HL-60 (cell line): ENCODE data around the gene CNTN5.

Experiments used
- DNase-seq, 2 experiments: peaks; one replicate each; pipeline ENCODE4 v3.0.0-alpha.2; 2010 to 2020; ENCODE audit warnings: low read depth in 1 of 2, low spot score in 1 of 2
- H3K27ac ChIP-seq: fragments of 250-450 bp; sonication (Bioruptor Pico); replicated peaks from 2 replicates; pipeline ENCODE4 v1.5.1; 2020; ENCODE audit warnings: mild to moderate bottlenecking, moderate library complexity
- H3K27me3 ChIP-seq: fragments of 250-450 bp; sonication (Bioruptor Pico); 2 replicates; pipeline ENCODE4 v1.5.1; 2021; ENCODE audit warnings: mild to moderate bottlenecking, moderate library complexity; ENCODE audit not compliant: insufficient read depth, poor library complexity, severe bottlenecking
- H3K4me3 ChIP-seq: replicated peaks from 2 replicates; pipeline ENCODE4 v1.5.1; 2011; ENCODE audit warnings: mild to moderate bottlenecking, control low read depth, low read length; ENCODE audit not compliant: insufficient read depth
- GABPA ChIP-seq: IDR thresholded peaks from 2 replicates; pipeline ENCODE4 v1.6.1; 2012; ENCODE audit warnings: low read depth
- POLR2AphosphoS5 ChIP-seq: IDR thresholded peaks from 2 replicates; pipeline ENCODE4 v1.6.1; 2012; ENCODE audit warnings: low read depth
- REST ChIP-seq: IDR thresholded peaks from 2 replicates; pipeline ENCODE4 v1.6.1; 2012; ENCODE audit warnings: low read depth; ENCODE audit not compliant: insufficient replicate concordance
- SPI1 ChIP-seq: IDR thresholded peaks from 2 replicates; pipeline ENCODE4 v1.6.1; 2012; ENCODE audit warnings: low read depth, mild to moderate bottlenecking, borderline replicate concordance
- TF ChIP-seq, protein P1 (sequence below): IDR thresholded peaks from one replicate; pipeline ENCODE4 v1.5.1; 2011; ENCODE audit warnings: low read length, control low read depth, inconsistent platforms; ENCODE audit not compliant: insufficient read depth

CNTN5 gene

GRCh38 chr11:100221791-100222190 is 1201.0 kb downstream of the CNTN5 start:
- no peak overlapping the region for H3K4me3 ChIP-seq
- TF ChIP-seq SPI1 (no peak), REST (no peak), POLR2AphosphoS5 (no peak), GABPA (no peak)
- TF ChIP-seq, protein P1, sequence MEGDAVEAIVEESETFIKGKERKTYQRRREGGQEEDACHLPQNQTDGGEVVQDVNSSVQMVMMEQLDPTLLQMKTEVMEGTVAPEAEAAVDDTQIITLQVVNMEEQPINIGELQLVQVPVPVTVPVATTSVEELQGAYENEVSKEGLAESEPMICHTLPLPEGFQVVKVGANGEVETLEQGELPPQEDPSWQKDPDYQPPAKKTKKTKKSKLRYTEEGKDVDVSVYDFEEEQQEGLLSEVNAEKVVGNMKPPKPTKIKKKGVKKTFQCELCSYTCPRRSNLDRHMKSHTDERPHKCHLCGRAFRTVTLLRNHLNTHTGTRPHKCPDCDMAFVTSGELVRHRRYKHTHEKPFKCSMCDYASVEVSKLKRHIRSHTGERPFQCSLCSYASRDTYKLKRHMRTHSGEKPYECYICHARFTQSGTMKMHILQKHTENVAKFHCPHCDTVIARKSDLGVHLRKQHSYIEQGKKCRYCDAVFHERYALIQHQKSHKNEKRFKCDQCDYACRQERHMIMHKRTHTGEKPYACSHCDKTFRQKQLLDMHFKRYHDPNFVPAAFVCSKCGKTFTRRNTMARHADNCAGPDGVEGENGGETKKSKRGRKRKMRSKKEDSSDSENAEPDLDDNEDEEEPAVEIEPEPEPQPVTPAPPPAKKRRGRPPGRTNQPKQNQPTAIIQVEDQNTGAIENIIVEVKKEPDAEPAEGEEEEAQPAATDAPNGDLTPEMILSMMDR = no peak
- H3K27me3 ChIP-seq = no peaks in the 10 kb centered on the region
- no peak for DNase-seq
- no peak overlapping the region for H3K27ac ChIP-seq

DNA sequence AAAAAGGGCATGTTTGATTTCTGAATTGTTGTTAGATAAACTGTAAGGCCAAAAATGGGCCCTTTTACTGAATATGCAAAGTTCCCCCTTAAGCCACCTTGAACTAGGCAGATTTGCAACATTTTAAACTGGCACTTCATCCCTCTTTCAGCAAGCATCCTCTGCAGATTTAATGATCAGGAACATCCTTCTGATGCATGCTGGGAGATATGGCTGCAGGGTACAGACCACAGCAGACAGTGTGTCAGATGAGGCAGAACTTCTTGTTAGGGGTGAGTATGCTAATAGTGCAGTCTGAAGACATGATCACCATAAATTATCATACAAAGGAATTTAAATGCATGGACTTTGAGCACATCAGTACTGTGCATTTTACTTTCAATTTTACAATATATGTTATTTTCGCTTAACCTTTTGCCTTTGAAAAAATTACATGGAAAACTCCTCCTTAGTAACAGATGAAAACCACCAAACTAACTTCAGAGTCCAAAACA is 1203.8 kb downstream of the CNTN5 start:
- Histone ChIP-seq H3K27me3 (no peaks in the 10 kb centered on the region), H3K4me3 (no peak overlapping the region), H3K27ac (no peak overlapping the region)
- no peak for TF ChIP-seq REST
- TF ChIP-seq GABPA = no peak
- no peak for TF ChIP-seq POLR2AphosphoS5
- no peak for TF ChIP-seq SPI1
- TF ChIP-seq, protein P1 = no peak
- DNase-seq = no peak

DNA sequence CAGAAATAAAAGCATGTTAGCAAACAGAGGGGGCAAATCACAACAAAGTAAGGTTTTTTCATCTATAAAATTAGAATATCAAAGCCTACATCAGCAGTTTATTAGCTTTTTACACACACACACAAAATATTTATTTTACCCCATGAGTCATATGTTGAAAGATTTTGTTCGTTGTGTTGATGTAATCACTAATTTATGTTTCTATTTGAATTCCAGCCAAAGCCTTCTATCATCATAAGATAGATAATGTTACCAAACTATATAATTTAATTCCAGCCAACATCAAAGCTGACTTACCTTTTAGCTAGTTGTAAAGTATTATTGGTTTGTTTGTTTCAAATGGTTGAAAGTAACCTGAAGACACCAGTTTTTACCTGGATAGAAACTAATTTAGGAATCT is 1208.3 kb downstream of the CNTN5 start:
- no peak for TF ChIP-seq GABPA
- no peak for TF ChIP-seq POLR2AphosphoS5
- no peak overlapping the region for H3K27ac ChIP-seq
- no peak for DNase-seq
- H3K27me3 ChIP-seq = no peaks in the 10 kb centered on the region
- no peak overlapping the region for H3K4me3 ChIP-seq

DNA sequence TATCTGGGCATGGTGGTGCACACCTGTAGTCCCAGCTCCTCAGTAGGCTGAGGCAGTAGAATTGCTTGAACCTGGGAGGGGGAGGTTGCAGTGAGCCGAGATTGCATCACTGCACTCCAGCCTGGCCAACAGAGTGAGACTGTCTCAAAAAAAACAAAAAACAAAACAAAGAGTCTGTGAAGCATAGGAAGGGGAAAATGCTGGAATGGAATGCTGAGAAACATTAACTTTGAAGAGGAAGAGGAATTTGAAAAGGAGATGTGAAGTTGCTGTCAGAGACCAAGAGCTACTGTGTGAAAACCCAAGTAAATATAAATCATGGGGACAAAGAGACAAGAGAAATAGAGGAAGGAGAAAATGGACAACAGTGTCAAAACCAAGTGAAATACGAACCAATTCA is 1211.3 kb downstream of the CNTN5 start:
- Histone ChIP-seq H3K4me3 (no peak overlapping the region), H3K27me3 (no peaks in the 10 kb centered on the region), H3K27ac (no peak overlapping the region)
- DNase-seq = no peak
- TF ChIP-seq GABPA (no peak), REST (no peak), SPI1 (no peak), POLR2AphosphoS5 (no peak)
- TF ChIP-seq, protein P1 = no peak
